ENCODE measurements around the gene SEMA6B. TPM values are rescaled to one million over a fixed set of nuclear protein-coding genes. Genes with fewer than 3 reads are reported as not detected.

The SEMA6B gene
- total RNA-seq, 1 donor from 2014 or later = 7.7 TPM

DNA sequence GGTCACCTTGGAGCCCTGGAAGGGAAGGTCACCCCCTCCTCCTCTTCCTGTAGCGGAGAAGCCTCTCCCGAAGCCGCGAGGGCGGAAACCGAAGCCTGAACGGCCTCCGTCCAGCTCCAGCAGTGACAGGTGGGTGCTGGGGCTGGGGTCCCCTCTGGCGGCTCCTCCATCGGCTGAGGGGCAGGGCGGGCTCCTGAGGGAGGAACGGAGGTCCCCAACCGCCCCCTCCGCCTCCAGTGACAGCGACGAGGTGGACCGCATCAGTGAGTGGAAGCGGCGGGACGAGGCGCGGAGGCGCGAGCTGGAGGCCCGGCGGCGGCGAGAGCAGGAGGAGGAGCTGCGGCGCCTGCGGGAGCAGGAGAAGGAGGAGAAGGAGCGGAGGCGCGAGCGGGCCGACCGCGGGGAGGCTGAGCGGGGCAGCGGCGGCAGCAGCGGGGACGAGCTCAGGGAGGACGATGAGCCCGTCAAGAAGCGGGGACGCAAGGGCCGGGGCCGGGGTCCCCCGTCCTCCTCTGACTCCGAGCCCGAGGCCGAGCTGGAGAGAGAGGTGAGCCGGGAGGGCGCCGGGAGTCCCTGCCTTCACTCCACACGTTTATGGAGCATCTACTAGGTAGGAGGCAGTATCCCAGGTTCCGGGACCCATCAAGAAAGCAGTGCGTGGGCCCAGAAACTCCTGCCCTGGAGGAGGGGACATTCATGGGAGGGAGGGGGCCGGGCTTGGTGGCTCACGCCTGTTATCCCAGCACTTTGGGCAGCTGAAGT is 65.4 kb downstream of the SEMA6B start:
- DNase-seq (ENCODE audit: low spot score) = no peak

DNA sequence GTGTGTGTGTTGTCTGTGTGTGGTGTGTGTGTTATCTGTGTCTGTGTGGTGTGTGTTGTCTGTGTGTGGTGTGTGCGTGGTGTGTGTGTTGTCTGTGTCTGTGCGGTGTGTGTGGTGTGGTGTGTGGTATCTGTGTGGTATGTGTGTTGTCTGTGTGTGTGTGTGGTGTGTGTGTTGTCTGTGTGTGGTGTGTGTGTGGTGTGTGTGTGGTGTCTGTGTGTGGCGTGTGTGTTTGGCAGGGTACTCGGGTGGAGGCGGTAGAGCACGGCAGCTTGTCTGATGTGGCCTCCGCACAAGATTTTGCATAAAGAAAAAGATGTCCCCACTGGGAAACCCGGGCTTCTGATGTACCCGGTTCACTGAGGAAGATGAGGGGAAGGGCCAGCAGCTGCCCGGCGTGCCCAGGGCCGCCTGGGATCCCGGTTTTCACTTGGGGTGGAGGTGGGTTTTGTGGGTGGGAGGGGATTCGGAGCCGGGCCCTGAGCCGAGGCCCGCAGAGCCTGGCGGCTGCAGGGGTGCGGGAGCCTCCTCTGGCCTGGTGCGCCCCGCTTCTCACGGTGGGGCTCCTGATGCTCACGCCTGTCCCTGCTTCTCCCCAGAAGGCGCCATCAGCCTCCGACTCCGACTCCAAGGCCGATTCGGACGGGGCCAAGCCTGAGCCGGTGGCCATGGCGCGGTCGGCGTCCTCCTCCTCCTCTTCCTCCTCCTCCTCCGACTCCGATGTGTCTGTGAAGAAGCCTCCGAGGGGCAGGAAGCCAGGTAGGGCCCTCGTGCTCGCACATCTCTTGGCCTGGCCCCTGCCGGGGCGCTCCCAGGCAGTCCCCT is 66.2 kb downstream of the SEMA6B start:
- no peak for DNase-seq (ENCODE audit: low spot score)

Other genes starting within 250 kb of the SEMA6B start
- not detected for gene STAP2, start 220.9 kb downstream of the SEMA6B start, total RNA-seq (ENCODE audit: insufficient read depth, low replicate concordance)
- gene MPND, start 216.1 kb downstream of the SEMA6B start, total RNA-seq (ENCODE audit: insufficient read depth, low replicate concordance) = 6.3 TPM
- 21.9 TPM for gene SH3GL1, start 159.1 kb downstream of the SEMA6B start, total RNA-seq (ENCODE audit: insufficient read depth, low replicate concordance)
- 13.0 TPM for gene CHAF1A, start 157.0 kb downstream of the SEMA6B start, total RNA-seq (ENCODE audit: insufficient read depth, low replicate concordance)
- 169 TPM for gene UBXN6, start 101.9 kb downstream of the SEMA6B start, total RNA-seq (ENCODE audit: insufficient read depth, low replicate concordance)
- gene HDGFL2, start 87.4 kb downstream of the SEMA6B start, total RNA-seq (ENCODE audit: insufficient read depth, low replicate concordance) = 27.7 TPM
- gene PLIN4, start 41.2 kb downstream of the SEMA6B start, total RNA-seq (ENCODE audit: insufficient read depth, low replicate concordance) = 0.96 TPM
- 0.72 TPM for gene PLIN5, start 24.5 kb downstream of the SEMA6B start, total RNA-seq (ENCODE audit: insufficient read depth, low replicate concordance)
- gene LRG1, start 19.6 kb downstream of the SEMA6B start, total RNA-seq (ENCODE audit: insufficient read depth, low replicate concordance) = 5.5 TPM
- gene TNFAIP8L1, start 79.8 kb upstream of the SEMA6B start, total RNA-seq (ENCODE audit: insufficient read depth, low replicate concordance) = 2.6 TPM
- gene MYDGF, start 110.7 kb upstream of the SEMA6B start, total RNA-seq (ENCODE audit: insufficient read depth, low replicate concordance) = 65.7 TPM
- 17.6 TPM for gene DPP9, start 164.2 kb upstream of the SEMA6B start, total RNA-seq (ENCODE audit: insufficient read depth, low replicate concordance)
- 10.6 TPM for gene FEM1A, start 232.1 kb upstream of the SEMA6B start, total RNA-seq (ENCODE audit: insufficient read depth, low replicate concordance)